ENCODE results near the gene SPPL3. TPM values are rescaled to one million over a fixed set of nuclear protein-coding genes. Genes with fewer than 3 reads are reported as not detected.
"Not testable (repeated sequence)": the region's sequence is repeated elsewhere in the genome, so short reads cannot be mapped to it uniquely, and the experiment has no call there.

The SPPL3 gene
- total and polyA plus RNA-seq, 7 donors, result 7.3 to 24.2 (median 17.5) TPM

DNA sequence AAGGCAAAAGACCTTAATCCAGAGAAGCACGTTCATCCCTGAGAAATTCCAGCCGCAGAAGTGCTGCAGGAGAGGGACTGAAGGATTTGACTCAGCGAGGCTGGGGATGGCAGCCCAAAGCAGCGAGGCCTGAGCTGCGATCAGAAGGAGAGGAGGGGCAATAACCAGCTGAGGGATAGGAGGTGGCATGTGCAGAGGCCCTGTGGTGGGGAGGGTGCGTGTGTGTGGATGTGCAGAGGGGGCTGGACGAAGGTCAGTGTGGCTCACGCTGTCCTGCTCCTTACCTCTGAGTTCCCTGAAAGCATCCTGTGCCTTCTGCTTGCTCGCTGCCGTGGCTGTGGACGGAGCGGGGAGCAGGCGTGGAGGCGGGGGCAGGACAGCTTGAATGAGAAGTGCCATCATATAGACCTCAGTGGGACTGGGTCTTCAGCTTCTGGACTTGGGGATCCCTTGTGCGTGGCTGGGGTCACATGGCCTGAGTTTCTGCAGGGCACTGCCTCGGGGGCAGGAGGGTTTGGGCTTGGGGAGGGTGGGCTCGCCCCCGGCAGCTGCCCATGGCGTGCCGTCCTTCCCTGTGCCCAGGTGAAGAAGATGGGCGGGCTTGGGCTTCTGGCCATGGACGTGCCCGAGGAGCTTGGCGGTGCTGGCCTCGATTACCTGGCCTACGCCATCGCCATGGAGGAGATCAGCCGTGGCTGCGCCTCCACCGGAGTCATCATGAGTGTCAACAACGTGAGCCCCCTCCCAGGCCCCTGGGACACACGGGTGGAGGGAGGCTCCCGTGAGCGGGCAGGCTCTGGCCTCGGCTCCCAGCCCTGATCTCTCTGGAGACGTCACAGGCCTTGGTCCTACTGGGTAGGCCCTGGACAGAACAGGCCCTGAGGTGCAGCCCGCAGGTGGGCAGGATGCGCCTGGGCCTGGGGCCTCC is 167.5 kb downstream of the SPPL3 start:
- DNase-seq (no peak), ATAC-seq (no peak)
- 89 to 92% (median 91%) methylated on average over 36 to 38 of the region's 38 CpGs for WGBS, 3 donors
- intact Hi-C loops (cut with DNase I), result no loop called here
- no peak overlapping the region for H3K4me3 ChIP-seq
- H3K27me3 ChIP-seq (ENCODE audit: insufficient read depth in 3 of 3, low read length in 2 of 3), result no peaks in the 10 kb centered on the region
- no peaks in the 10 kb centered on the region for H3K9me3 ChIP-seq
- H3K36me3 ChIP-seq (ENCODE audit: insufficient read depth in 1 of 2, low read depth in 1 of 2), result peaks cover 0 to 39% of the 10 kb centered on the region in 2 donors
- H3K4me1 ChIP-seq, result peaks cover 2% of the 10 kb centered on the region
- H3K27ac ChIP-seq, result no peak overlapping the region
- TF ChIP-seq, protein P1, sequence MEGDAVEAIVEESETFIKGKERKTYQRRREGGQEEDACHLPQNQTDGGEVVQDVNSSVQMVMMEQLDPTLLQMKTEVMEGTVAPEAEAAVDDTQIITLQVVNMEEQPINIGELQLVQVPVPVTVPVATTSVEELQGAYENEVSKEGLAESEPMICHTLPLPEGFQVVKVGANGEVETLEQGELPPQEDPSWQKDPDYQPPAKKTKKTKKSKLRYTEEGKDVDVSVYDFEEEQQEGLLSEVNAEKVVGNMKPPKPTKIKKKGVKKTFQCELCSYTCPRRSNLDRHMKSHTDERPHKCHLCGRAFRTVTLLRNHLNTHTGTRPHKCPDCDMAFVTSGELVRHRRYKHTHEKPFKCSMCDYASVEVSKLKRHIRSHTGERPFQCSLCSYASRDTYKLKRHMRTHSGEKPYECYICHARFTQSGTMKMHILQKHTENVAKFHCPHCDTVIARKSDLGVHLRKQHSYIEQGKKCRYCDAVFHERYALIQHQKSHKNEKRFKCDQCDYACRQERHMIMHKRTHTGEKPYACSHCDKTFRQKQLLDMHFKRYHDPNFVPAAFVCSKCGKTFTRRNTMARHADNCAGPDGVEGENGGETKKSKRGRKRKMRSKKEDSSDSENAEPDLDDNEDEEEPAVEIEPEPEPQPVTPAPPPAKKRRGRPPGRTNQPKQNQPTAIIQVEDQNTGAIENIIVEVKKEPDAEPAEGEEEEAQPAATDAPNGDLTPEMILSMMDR (IDR thresholded peaks at IDR 0.05), result no peak

DNA sequence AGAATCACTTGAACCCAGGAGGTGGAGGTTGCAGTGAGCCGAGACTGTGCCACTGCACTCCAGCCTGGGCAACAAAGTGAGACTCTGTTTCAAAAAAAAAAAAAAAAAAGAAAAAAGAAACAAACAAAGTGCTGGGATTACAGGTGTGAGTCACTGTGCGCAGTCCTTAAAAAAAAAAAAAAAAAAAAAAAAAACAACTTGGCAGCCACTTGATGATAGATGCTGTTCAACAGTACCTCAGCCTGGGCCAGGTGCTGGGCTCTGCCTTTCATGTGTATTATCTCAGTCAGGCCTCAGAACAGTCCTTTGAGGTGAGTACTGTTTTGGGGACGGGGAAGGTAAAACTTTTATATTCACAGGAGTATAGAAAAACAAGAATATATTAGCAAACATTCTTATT is 169.0 kb downstream of the SPPL3 start:
- no peak overlapping the region for H3K27ac ChIP-seq
- H3K4me1 ChIP-seq, result no peaks in the 10 kb centered on the region
- no peaks in the 10 kb centered on the region for H3K27me3 ChIP-seq (ENCODE audit: insufficient read depth in 3 of 3, low read length in 2 of 3)
- H3K36me3 ChIP-seq (ENCODE audit: insufficient read depth in 1 of 2, low read depth in 1 of 2), result peaks cover 0 to 52% of the 10 kb centered on the region in 2 donors
- no peak overlapping the region for H3K4me3 ChIP-seq
- TF ChIP-seq, protein P1 (IDR thresholded peaks at IDR 0.05), result no peak
- DNase-seq, result no peak
- ATAC-seq, result no peak
- H3K9me3 ChIP-seq, result no peaks in the 10 kb centered on the region
- WGBS, 3 donors, result 92 to 96% (median 94%) methylated on average over 2 to 3 of the region's 3 CpGs
- intact Hi-C loops (cut with DNase I), result no loop called here

DNA sequence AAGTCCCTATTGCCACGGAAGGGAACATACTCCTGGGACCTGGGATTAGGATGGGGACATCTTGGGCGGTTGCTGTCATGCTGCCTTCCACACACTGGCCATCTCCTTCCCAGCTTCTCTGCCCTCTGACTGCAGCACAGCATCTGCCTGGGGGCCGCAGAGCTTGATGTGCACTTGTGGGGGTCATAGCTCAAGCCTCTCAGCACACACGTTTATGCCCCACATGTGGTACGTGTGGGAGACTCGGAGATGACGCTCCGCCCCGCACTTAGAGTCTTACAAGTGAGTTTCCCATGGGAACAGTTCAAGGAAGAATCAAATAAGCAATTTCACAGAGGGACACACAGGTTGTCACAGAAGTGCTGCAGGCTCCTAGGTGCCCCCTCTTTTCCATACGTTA is 169.9 kb downstream of the SPPL3 start:
- Histone ChIP-seq H3K27me3 (ENCODE audit: insufficient read depth in 3 of 3, low read length in 2 of 3) (no peaks in the 10 kb centered on the region), H3K27ac (no peak overlapping the region), H3K36me3 (ENCODE audit: insufficient read depth in 1 of 2, low read depth in 1 of 2) (peaks cover 0 to 58% of the 10 kb centered on the region in 2 donors), H3K9me3 (no peaks in the 10 kb centered on the region), H3K4me1 (no peaks in the 10 kb centered on the region), H3K4me3 (no peak overlapping the region)
- 87 to 93% (median 88%) methylated on average over 10 of the region's 10 CpGs for WGBS, 3 donors
- intact Hi-C loops (cut with DNase I), result no loop called here
- DNase-seq, result no peak
- ATAC-seq, result no peak
- TF ChIP-seq, protein P1 (IDR thresholded peaks at IDR 0.05), result no peak

DNA sequence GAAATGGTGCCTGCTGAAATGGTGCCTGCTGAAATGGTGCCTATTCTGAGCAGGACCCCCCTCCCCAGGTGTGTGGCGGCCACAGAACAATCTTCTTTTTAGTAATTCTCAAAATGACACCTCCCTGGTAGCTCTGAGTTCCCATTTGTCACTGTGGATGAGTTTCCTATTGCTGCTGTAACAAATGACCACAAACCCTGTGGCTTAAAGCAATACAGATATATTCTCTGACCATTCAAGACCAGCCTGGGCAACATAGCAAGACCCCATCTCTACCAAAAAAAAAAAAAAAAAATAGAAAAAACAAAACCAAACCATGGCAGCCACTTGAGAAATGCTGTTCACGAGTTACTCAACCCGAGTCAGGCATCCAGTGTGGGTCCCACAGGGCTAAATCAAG is 170.6 kb downstream of the SPPL3 start:
- TF ChIP-seq, protein P1 (IDR thresholded peaks at IDR 0.05), result no peak
- Histone ChIP-seq H3K4me3 (no peak overlapping the region), H3K27ac (no peak overlapping the region), H3K27me3 (ENCODE audit: insufficient read depth in 3 of 3, low read length in 2 of 3) (no peaks in the 10 kb centered on the region), H3K36me3 (ENCODE audit: insufficient read depth in 1 of 2, low read depth in 1 of 2) (peaks cover 2 to 57% of the 10 kb centered on the region in 2 donors), H3K9me3 (no peaks in the 10 kb centered on the region), H3K4me1 (no peaks in the 10 kb centered on the region)
- ATAC-seq (no peak), DNase-seq (no peak)
- WGBS, 3 donors, result 81 to 96% (median 89%) methylated on average over 3 of the region's 3 CpGs
- intact Hi-C loops (cut with DNase I), result no loop called here

DNA sequence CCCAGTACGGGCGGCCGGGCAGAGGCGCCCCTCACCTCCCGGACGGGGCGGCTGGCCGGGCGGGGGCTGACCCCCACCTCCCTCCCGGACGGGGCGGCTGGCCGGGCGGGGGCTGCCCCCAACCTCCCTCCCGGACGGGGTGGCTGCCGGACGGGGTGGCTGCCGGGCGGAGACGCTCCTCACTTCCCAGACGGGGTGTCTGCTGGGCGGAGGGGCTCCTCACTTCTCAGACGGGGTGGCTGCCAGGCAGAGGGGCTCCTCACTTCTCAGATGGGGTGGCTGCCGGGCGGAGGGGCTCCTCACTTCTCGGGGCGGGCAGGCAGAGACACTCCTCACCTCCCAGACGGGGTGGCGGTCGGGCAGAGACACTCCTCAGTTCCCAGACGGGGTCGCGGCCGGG is 172.0 kb downstream of the SPPL3 start:
- H3K4me3 ChIP-seq; H3K9me3 ChIP-seq; DNase-seq; H3K27ac ChIP-seq; H3K27me3 ChIP-seq (ENCODE audit: insufficient read depth in 3 of 3, low read length in 2 of 3); ATAC-seq; H3K4me1 ChIP-seq; intact Hi-C loops (cut with DNase I): not testable (repeated sequence)
- WGBS, 3 donors, result 95 to 96% (median 95%) methylated on average over 27 to 35 of the region's 35 CpGs
- peaks cover 3 to 57% of the 10 kb centered on the region in 2 donors for H3K36me3 ChIP-seq (ENCODE audit: insufficient read depth in 1 of 2, low read depth in 1 of 2)
